Fibroblast of mammary gland (primary cell): ENCODE results near the gene TCN1.
"Not testable (repeated sequence)": the region's sequence is repeated elsewhere in the genome, so short reads cannot be mapped to it uniquely, and the experiment has no call there.

Experiments
- DNase-seq: peaks from one replicate; pipeline ENCODE4 v3.0.0-alpha.2; 2010; ENCODE audit warnings: low read depth
- H3K4me3 ChIP-seq: 2 replicates; pipeline ENCODE4 v1.5.1; 2011; ENCODE audit warnings: low read depth, mild to moderate bottlenecking, low read length, moderate library complexity; ENCODE audit not compliant: control insufficient read depth
- CTCF ChIP-seq: conservative IDR thresholded peaks from 2 replicates; pipeline ENCODE4 v1.5.1; 2011; ENCODE audit warnings: low read depth, low read length, inconsistent platforms; ENCODE audit not compliant: control insufficient read depth, insufficient read depth

The TCN1 gene, protein sequence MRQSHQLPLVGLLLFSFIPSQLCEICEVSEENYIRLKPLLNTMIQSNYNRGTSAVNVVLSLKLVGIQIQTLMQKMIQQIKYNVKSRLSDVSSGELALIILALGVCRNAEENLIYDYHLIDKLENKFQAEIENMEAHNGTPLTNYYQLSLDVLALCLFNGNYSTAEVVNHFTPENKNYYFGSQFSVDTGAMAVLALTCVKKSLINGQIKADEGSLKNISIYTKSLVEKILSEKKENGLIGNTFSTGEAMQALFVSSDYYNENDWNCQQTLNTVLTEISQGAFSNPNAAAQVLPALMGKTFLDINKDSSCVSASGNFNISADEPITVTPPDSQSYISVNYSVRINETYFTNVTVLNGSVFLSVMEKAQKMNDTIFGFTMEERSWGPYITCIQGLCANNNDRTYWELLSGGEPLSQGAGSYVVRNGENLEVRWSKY

DNA sequence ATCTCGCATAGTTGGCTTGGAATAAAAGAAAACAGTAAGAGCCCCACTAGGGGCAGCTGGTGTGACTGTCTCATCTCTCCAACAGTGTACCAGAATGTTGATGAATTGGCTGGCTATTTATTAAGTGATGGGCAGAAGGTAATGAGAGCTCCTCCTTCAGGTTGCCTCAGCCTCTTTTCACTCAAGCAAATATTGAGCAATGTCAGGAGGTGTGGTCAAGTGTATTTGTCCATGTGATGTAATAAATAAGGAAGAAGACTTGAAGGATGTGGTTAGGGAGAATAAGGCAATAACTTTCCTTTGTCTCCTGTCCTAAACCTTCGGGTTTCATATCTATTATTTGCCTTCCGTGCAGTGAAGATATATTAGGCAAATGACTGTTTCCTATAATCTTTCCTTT, at the start of gene TCN1:
Gene TCN1 (minus strand): TSS at position 91 of the 400 bp plus-strand sequence. CDS start 17 bp downstream, at position 74.
- no peak within 1 kb of the TSS for H3K4me3 ChIP-seq
- no peak for DNase-seq
- no peak for TF ChIP-seq CTCF

DNA sequence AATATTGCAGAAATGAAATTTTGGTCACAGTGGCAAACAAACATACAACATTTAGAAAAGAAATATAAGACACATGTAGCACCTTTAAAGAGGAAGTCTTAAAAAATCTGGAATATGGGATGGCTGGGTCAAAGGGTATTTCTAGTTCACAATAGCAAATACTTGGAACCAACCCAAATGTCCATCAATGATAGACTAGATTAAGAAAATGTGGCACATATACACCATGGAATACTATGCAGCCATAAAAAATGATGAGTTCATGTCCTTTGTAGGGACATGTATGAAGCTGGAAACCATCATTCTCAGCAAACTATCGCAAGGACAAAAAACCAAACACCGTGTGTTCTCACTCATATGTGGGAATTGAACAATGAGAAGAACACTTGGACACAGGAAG, 37.3 kb upstream of the TCN1 start:
- H3K4me3 ChIP-seq, DNase-seq: not testable (repeated sequence)

- no peak overlapping the region for H3K4me3 ChIP-seq
- peak; percentile 10 for DNase-seq
- TF ChIP-seq CTCF = no peak
These were observed 35.0 kb upstream of the TCN1 start for GRCh38 chr11:59901306-59901705.

- TF ChIP-seq CTCF = no peak
- no peak for DNase-seq
- no peak overlapping the region for H3K4me3 ChIP-seq
These were observed 34.3 kb upstream of the TCN1 start for GRCh38 chr11:59900366-59901126.

GRCh38 chr11:59899532-59899931, 33.2 kb upstream of the TCN1 start:
- no peak for DNase-seq
- no peak for TF ChIP-seq CTCF
- no peak overlapping the region for H3K4me3 ChIP-seq

DNA sequence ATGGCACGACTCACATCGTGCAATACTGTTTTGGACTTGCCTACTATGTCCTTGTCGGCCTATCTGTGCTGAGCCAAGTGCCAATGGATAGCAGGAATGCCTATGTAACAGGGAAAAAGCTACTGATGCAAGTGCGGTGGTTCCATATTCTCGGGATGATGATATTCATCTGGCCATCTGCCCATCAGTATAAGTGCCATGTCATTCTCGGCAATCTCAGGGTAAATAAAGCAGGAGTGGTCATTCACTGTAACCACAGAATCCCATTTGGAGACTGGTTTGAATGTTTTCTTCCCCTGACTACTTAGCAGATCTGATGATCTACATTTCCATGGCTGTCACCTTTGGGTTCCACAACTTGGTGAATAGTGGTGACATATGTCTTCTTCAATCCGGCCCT, 32.4 kb upstream of the TCN1 start:
- no peak for TF ChIP-seq CTCF
- no peak for DNase-seq
- H3K4me3 ChIP-seq = no peak overlapping the region

- no peak for DNase-seq
- TF ChIP-seq CTCF = no peak
- no peak overlapping the region for H3K4me3 ChIP-seq
These were observed 31.8 kb upstream of the TCN1 start for GRCh38 chr11:59898046-59898445.
